DND-41 (cell line): ENCODE results near the gene GSC2.
A peak's percentile ranks its signal among the peaks of the same experiment; 100 is the strongest.

Experiments
- ATAC-seq: fragments of 200-7000 bp; cut with Tn5 transposase; 3 replicates; pipeline ENCODE4 v1.9.1; 2021; ENCODE audit warnings: low read depth; ENCODE audit not compliant: insufficient read depth
- DNase-seq: peaks from one replicate; pipeline ENCODE4 v3.0.0-alpha.2; 2020
- H2AFZ ChIP-seq: 2 replicates; pipeline ENCODE4 v1.6.0; 2012; ENCODE audit warnings: low read depth, low read length
- H3K27ac ChIP-seq: 2 replicates; pipeline ENCODE4 v1.5.1; 2012; ENCODE audit warnings: low read length, inconsistent platforms
- H3K27me3 ChIP-seq: fragments of 200-600 bp; sonication (generic); 2 replicates; pipeline ENCODE4 v1.6.0; 2012; ENCODE audit warnings: low read length, mild to moderate bottlenecking, inconsistent platforms; ENCODE audit not compliant: insufficient read depth, poor library complexity
- H3K36me3 ChIP-seq: 2 replicates; pipeline ENCODE4 v1.5.1; 2012; ENCODE audit warnings: low read length, inconsistent platforms; ENCODE audit not compliant: insufficient read depth
- H3K4me1 ChIP-seq: 2 replicates; pipeline ENCODE4 v1.5.1; 2012; ENCODE audit warnings: mild to moderate bottlenecking, low read length; ENCODE audit not compliant: insufficient read depth
- H3K4me2 ChIP-seq: 2 replicates; pipeline ENCODE4 v1.6.0; 2012; ENCODE audit warnings: mild to moderate bottlenecking, moderate library complexity, low read length, inconsistent platforms; ENCODE audit not compliant: insufficient read depth
- H3K4me3 ChIP-seq, 2 experiments: fragments of 200-600 bp in 1 of 2; shearing (Covaris generic) in 1 of 2; 2 replicates each; pipeline ENCODE4 v1.5.1; 2012 to 2016; ENCODE audit warnings: inconsistent platforms in 2 of 2, low read length in 2 of 2, mild to moderate bottlenecking in 2 of 2, low read depth in 1 of 2, moderate library complexity in 1 of 2
- H3K79me2 ChIP-seq: 2 replicates; pipeline ENCODE4 v1.6.0; 2012; ENCODE audit warnings: low read length, inconsistent platforms; ENCODE audit not compliant: insufficient read depth
- H3K9ac ChIP-seq: 2 replicates; pipeline ENCODE4 v1.6.0; 2012; ENCODE audit warnings: low read depth, mild to moderate bottlenecking, inconsistent platforms, low read length, moderate library complexity
- H3K9me3 ChIP-seq: 2 replicates; pipeline ENCODE4 v1.5.1; 2012; ENCODE audit warnings: low read length, moderate library complexity, mild to moderate bottlenecking, inconsistent platforms; ENCODE audit not compliant: insufficient read depth, severe bottlenecking
- H4K20me1 ChIP-seq: 2 replicates; pipeline ENCODE4 v1.6.0; 2012; ENCODE audit warnings: low read length; ENCODE audit not compliant: insufficient read depth
- CTCF ChIP-seq: IDR thresholded peaks from 2 replicates; pipeline ENCODE4 v1.5.1; 2012; ENCODE audit warnings: borderline replicate concordance, low read length, moderate library complexity, mild to moderate bottlenecking; ENCODE audit not compliant: poor library complexity, severe bottlenecking; ENCODE audit errors: extremely low read depth
- EZH2 ChIP-seq: IDR thresholded peaks from 3 replicates; pipeline ENCODE4 v1.6.1; 2012; ENCODE audit warnings: borderline replicate concordance, low read depth, mild to moderate bottlenecking, moderate library complexity, low read length, inconsistent platforms; ENCODE audit not compliant: severe bottlenecking

GSC2 gene

GRCh38 chr22:19180740-19181410, 30.8 kb upstream of the GSC2 start:
- Histone ChIP-seq H4K20me1 (peaks cover 29% of the 10 kb centered on the region), H3K4me2 (no peak overlapping the region), H3K4me3 (no peak overlapping the region), H3K27ac (no peak overlapping the region), H3K27me3 (no peaks in the 10 kb centered on the region), H3K36me3 (peaks cover 12% of the 10 kb centered on the region), H3K4me1 (peaks cover 33% of the 10 kb centered on the region), H3K9me3 (no peaks in the 10 kb centered on the region), H3K9ac (no peak overlapping the region), H3K79me2 (peaks cover 25% of the 10 kb centered on the region), H2AFZ (no peak overlapping the region)
- DNase-seq (no peak), ATAC-seq (no peak)
- TF ChIP-seq CTCF = no peak
- no peak for TF ChIP-seq EZH2

GRCh38 chr22:19180234-19180633, 30.1 kb upstream of the GSC2 start:
- Histone ChIP-seq H3K36me3 (peaks cover 18% of the 10 kb centered on the region), H3K4me1 (peaks cover 39% of the 10 kb centered on the region), H4K20me1 (peaks cover 33% of the 10 kb centered on the region), H3K9ac (no peak overlapping the region), H3K27me3 (no peaks in the 10 kb centered on the region), H3K4me2 (no peak overlapping the region), H3K27ac (no peak overlapping the region), H2AFZ (no peak overlapping the region), H3K4me3 (no peak overlapping the region), H3K9me3 (no peaks in the 10 kb centered on the region), H3K79me2 (peaks cover 32% of the 10 kb centered on the region)
- TF ChIP-seq EZH2 (no peak), CTCF (no peak)
- ATAC-seq (no peak), DNase-seq (no peak)

- H2AFZ ChIP-seq = peak overlapping the region; percentile 87
- peak; percentile 70 for TF ChIP-seq CTCF
- no peak for TF ChIP-seq EZH2
- DNase-seq (peak; percentile 37), ATAC-seq (peak; percentile 8; the same call in 1 of the 3 replicates)
- H3K4me1 ChIP-seq = peaks cover 45% of the 10 kb centered on the region
- peak overlapping the region; percentile 86 for H3K9ac ChIP-seq
- H3K27me3 ChIP-seq = no peaks in the 10 kb centered on the region
- H4K20me1 ChIP-seq = peaks cover 39% of the 10 kb centered on the region
- peak overlapping the region; percentile 82 for H3K4me2 ChIP-seq
- H3K4me3 ChIP-seq = peak overlapping the region; percentile 19 to 68; a peak in 3 of 4 replicates
- H3K9me3 ChIP-seq = no peaks in the 10 kb centered on the region
- H3K79me2 ChIP-seq = peaks cover 38% of the 10 kb centered on the region
- H3K27ac ChIP-seq = no peak overlapping the region
- peaks cover 21% of the 10 kb centered on the region for H3K36me3 ChIP-seq
Measured at GRCh38 chr22:19179497-19180048, 29.5 kb upstream of the GSC2 start.
